Measurements from ENCODE around the gene HASPIN. TPM values are rescaled to one million over a fixed set of nuclear protein-coding genes. Genes with fewer than 3 reads are reported as not detected.

Gene HASPIN
- total RNA-seq, result 0.32 TPM

DNA sequence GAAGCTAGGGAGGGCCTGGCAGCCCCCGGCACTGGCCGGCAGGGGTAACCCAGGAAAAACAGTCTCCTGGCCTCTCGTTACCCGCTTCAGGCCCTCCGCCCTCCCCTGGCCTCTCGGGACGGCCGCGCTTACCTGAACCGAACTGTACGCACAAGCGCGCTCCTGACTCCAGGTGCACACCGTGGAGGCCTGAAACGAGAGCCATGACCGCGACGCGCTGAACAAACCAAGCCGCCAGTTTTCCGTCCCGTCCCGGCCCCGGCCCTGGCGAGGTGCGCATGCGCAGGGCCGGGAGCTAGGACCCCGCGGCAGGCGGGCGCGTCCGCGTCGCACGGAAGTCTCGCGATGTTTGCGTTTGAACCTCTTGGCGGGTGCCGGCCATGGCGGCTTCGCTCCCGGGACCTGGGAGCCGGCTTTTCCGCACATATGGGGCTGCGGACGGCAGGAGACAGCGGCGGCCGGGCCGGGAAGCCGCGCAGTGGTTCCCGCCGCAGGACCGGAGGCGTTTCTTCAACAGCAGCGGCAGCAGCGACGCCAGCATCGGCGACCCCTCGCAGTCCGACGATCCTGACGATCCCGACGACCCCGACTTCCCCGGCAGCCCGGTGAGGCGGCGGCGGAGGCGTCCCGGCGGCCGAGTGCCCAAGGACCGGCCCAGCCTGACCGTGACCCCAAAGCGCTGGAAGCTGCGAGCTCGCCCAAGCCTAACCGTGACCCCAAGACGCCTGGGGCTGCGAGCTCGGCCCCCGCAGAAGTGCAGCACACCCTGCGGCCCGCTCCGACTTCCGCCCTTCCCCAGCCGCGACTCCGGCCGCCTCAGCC is at the start of gene HASPIN:
TSS of gene HASPIN (plus strand) at position 348 of the 822 bp plus-strand sequence. CDS start at position 381, 33 bp downstream.
- DNase-seq (ENCODE audit: low spot score), result peak; percentile 93

- no peak for DNase-seq (ENCODE audit: low spot score)
Measured at GRCh38 chr17:3675886-3676285, 47.8 kb upstream of the HASPIN start.

DNA sequence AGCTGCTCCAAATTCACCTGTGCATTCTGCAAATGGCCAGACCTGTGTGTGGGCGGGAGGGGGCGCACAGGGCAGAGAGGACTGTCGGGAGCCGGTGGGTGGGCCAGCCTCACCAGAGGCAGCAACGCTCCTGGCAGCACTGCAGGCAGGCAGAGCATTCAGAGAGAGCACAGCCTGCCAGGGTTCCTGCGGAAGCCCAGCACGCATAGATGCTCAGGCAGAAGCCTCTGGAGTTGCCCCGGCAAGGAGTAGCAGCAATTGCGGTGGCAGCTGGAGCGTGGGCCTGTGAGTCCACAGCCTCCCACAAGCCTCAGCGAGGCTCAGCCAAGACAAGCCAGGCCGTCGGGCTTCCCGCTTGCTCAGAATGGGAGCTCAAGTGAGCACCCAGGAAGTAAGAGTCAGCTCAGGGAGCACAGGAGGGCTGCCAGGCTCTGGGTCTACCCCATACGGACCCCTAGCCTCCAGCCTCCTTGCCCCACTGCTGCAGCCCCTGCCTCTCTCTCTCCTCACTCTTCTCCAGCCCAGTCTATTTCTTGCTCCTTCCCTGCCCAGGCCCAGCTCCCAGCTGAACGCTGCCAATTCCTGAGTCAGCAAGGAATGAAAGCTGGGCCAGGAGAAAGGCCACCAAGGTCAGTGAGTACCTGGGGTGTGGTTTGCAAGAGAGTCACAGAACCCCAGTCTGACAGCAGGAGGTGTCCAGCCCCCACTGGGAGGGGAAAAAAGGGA is 45.4 kb upstream of the HASPIN start:
- DNase-seq (ENCODE audit: low spot score), result no peak

DNA sequence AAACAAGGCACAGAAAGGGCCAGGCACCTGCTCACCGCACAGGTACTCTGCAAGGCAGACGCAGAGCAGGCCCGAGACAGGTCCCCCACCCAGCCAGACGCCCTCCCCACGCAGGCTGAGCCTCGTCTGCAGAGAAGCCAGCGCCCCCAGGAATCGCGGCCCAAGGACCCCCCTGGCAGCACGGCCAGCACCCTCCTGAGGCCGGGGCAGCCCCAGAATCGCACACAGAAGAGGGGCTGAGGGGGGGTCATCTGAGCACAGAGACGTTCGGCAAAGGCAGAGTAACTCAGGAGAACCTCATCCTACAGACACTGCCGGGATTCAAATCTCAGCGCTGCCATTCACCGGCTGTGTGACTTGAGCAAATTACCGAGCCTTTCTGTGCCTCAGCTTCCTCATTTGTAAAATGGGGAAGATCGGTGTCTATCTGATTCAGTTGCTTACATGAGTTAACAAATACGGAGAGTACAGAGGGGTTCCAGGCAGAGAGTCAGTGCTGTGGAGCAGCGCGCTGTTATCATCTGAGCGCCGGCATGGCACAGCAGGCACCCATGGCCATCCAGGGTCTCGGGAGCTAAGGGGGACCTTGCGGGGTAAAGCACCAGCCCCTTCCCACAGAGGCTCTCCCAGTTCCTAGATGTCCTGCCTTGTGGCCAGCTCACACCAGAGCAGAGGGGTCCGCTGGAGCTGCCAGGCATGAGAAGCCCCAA is 44.7 kb upstream of the HASPIN start:
- DNase-seq (ENCODE audit: low spot score), result no peak

GRCh38 chr17:3679531-3680126 is 44.1 kb upstream of the HASPIN start:
- no peak for DNase-seq (ENCODE audit: low spot score)

GRCh38 chr17:3681057-3681456 is 42.6 kb upstream of the HASPIN start:
- DNase-seq (ENCODE audit: low spot score), result no peak

DNA sequence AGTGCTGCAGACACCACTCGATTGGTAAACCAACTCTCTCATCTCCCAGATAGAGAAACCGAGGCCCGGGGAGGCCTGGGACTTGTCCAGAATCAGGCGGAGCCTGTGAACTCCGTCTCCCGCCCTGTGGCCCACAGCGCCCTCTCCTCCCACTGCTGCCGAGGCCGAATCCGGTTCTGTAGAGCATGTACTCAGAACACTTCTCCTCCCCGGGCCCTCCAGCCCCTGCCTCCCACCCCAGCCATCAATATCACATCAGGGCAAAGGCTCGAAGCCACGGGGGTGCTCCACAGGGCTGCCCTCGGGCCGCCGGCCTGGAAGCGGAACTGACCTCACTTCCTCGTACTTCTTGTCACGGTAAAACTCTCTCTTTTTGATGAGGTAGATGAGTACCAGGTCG is 42.1 kb upstream of the HASPIN start:
- DNase-seq (ENCODE audit: low spot score), result no peak

GRCh38 chr17:3682033-3682432 is 41.7 kb upstream of the HASPIN start:
- DNase-seq (ENCODE audit: low spot score), result no peak

DNA sequence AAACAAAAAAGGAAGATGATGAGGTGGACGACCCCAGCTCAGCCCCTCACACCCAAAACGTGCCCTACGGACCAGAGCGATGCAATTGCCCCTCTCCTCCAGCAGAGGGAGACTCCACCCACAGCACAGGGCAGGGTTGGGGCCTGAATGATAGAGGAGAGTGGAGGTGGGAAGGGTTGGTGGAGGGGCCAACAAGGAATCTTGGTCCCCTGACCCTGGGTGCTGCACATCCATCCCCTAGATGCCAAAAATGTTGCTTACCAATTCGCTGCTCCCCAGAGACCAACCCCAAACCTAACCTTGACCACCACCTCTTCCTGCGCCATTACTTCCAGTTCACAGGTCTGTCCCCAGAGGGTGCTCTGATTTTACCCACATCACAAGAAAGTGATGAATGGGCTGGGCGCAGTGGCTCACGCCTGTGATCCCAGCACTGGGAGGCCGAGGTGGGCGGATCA is 40.6 kb upstream of the HASPIN start:
- no peak for DNase-seq (ENCODE audit: low spot score)

DNA sequence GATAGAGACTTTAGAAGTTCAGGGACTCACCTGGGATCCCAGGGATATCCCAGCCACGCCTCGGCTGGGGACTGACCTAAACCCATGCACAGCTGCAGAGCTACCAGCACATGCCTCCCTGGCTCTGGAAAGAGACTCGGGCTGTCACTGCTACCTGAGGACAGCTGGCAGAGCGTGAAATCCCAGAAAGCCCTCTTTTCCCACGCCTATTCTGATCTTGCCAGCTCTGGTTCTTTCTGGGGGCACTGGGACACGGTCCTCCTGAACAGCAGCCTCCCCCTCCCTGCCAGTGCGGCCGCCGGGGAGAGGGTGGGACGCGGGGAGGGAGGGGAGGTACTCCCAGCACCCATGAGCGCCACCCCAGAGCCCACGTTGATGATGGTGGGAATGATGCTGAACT is 38.5 kb upstream of the HASPIN start:
- no peak for DNase-seq (ENCODE audit: low spot score)

GRCh38 chr17:3688027-3688553 is 35.6 kb upstream of the HASPIN start:
- DNase-seq (ENCODE audit: low spot score), result no peak

DNA sequence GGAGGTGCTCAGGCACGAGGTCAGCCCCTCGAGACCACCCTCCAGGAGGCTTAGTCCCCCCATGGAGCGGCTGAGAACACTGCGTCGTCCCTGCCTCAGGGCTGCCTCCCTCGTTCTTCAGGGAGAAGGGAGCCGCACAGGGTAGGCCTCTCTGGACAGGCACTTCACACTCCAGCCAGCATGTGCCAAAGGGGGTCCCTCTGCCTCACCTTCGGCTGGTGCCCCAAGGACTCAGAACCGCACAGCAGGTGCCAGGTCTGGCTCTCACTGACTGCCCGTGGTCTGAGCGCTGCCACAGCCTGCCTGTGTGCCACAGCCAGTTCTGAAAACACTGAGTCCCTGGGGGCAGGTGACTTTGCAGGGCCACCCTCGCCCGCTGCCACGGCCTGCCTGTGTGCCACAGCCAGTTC is 34.8 kb upstream of the HASPIN start:
- DNase-seq (ENCODE audit: low spot score), result no peak

DNA sequence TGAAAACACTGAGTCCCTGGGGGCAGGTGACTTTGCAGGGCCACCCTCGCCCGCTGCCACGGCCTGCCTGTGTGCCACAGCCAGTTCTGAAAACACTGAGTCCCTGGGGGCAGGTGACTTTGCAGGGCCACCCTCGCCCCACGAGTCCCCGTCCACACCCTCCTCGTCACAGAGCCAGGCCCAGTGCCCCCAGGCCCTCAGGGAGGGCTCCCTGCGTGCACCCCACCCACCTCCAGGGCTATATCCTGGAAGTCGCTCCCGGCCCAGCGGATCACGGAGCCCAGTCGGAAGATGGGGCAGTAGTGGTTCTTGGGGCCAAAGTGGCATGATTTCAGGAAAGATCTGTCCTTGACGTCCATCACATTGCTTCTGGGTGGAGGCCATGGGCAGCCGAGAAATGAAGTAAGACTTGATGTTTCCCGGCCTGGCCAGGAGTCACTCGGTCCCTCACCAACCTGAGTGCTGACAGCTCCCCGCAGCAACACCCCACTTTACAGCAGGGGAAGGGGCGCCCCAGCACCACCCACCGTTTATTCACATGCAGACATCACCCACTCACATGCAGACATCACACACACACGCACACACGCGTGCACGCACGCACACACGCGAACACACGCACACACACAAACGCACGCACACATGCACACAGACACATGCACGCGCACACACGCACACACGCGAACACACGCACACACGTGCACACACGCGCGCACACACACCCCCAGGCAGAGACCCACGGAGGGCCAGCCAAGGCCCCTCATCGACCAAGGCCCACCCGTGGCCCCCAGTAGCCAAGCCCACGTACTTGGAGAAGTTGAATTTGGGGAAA is 34.2 kb upstream of the HASPIN start:
- DNase-seq (ENCODE audit: low spot score), result no peak

DNA sequence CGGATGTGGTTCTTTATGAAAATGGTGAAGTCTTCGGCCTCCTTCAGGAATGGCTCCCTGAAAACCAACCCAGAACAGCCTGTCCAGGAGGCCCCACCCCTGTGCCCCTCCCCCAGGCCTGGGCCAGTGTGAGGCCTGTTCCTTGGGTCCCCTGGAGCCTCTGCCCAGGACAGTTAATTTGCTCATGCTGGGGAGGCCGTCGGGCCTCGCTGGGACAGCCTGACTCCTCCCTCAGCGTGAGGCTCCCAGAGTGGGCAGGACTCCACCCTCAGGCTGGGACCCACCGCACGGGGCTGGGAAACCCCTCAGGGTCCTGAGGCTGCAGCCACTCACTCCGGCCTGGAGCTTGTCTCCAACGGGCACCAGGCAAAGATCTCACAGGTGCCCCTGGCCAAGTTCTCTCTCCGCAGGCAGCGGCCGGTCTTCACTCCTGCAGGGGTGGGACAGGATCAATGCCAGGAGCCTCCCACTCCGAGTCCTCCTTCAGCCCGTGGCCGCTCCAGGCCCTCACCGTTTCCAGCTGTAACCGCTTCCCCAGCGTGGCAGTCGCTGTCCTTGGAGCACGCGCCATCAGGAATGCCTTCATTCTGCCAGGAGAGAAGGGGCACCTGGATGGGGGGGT is 33.5 kb upstream of the HASPIN start:
- DNase-seq (ENCODE audit: low spot score), result no peak

- DNase-seq (ENCODE audit: low spot score), result no peak
Measured at GRCh38 chr17:3691617-3692067, 32.1 kb upstream of the HASPIN start.

DNA sequence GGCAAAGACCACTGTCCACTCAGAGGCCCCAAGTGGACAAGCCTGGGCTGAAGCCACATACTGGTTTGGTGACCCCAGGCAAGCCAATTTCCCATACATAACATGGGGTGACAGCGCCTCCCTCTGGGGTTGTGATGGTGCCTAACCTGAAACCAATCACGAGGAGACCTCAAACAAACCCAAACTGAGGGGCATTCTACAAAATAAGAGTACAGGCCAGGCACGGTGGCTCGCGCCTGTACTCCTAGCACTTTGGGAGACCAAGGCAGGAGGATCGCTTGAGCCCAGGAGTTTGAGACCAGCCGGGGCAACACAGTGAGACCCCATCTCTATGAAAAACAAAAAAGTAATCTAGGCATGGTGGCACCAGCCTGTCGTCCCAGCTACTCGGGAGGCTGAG is 31.4 kb upstream of the HASPIN start:
- DNase-seq (ENCODE audit: low spot score), result no peak

- no peak for DNase-seq (ENCODE audit: low spot score)
Measured at GRCh38 chr17:3693141-3693540, 30.6 kb upstream of the HASPIN start.

DNA sequence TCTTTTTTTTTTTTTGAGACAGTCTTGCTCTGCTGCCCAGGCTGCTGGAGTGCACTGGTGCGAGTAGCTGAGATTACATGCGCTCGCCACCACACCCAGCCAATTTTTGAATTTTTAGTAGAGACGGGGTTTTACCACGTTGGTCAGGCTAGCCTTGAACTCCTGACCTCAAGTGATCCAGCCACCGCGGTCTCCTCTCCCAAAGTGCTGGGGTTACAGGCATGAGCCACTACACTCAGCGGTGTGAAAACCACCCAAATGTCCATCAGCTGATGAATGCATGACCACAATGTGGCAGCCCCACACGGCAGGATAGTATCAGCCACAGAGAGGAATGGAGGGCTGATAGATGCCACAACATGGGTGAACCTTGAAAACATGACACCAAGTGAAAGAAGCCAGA is 29.9 kb upstream of the HASPIN start:
- DNase-seq (ENCODE audit: low spot score), result no peak

DNA sequence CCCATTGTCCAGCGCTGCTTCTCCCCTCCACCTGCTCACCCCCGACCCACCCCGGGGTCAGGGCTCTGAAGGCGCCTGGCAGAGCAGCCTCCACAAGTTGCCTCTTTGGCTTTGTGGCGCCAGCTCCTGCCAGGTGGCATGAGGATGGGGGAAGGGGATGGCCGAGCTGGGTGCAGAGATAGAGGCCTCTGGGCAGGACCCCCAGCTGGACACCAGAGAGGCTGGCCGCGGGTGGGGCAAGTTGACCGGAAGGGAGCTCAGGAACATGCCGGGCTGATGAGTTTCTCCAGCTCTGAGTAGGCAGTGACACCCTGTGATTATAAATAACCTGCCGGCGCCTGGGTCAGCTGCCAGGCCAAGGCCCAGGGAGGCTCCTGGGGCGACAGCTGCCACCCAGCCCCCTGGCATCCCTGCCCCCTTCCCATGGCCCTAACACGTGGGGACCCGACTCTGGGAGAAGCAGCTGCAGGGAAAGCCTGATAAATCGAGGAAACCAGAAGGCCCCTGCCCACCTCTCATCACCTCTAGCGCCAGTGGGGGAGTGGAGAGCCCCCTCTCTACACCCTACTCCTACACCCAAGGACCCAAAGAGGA is 28.5 kb upstream of the HASPIN start:
- no peak for DNase-seq (ENCODE audit: low spot score)

Data from mucosa of gallbladder (tissue), 1 donor.